ENCODE data around the gene SPOCK1. TPM values are rescaled to one million over a fixed set of nuclear protein-coding genes. Genes with fewer than 3 reads are reported as not detected.
"Not testable (repeated sequence)": the region's sequence is repeated elsewhere in the genome, so short reads cannot be mapped to it uniquely, and the experiment has no call there.

SPOCK1 gene
- 10 to 100 TPM; 21.6 to 70.3 (median 35.3) TPM for total RNA-seq
- polyA plus RNA-seq: 10 to 100 TPM; 13.7 to 23.6 TPM
- long read RNA-seq, donor 1, partial matches to known transcripts: 0 of 1 reads
- long read RNA-seq, donor 1, other reads (novel, unspliced or antisense): 1 of 1 reads
- long read RNA-seq, donor 2, partial matches to known transcripts: 1 of 4 reads
- long read RNA-seq, donor 2, other reads (novel, unspliced or antisense): 2 of 4 reads
- long read RNA-seq, donor 3, partial matches to known transcripts: 0 of 4 reads
- long read RNA-seq, donor 3, other reads (novel, unspliced or antisense): 4 of 4 reads

- WGBS, 2 donors: 0 to 1% methylated on average over 71 to 78 of the region's 78 CpGs
- peak within 1 kb of the TSS; percentile 26 to 79 (median 56) for H3K4me3 ChIP-seq
- ATAC-seq (peak; percentile 87 to 95 (median 94)), DNase-seq (peak; percentile 47 to 75)
- intact Hi-C loops (cut with DNase I): loop anchor here (1.0 to 10.0 kb wide), 6 partner anchors 154 to 697 kb away; no protein-coding TSS in a partner anchor
- H3K27ac ChIP-seq: peak within 1 kb of the TSS in 4 of 10 donors; percentile 50 to 80 (median 56)
- peaks cover 0 to 6% (median 5%) of the 10 kb centered on the region in 9 donors for H3K4me1 ChIP-seq
- no peaks in the 10 kb centered on the region for H3K9me3 ChIP-seq
- TF ChIP-seq CTCF (IDR thresholded peaks at IDR 0.05): peak; percentile 63 to 90 (median 78)
- H3K36me3 ChIP-seq: no peaks in the 10 kb centered on the region
- peaks cover 0 to 39% (median 15%) of the 10 kb centered on the region in 7 donors for H3K27me3 ChIP-seq
Measured at GRCh38 chr5:137498736-137499505, at the start of gene SPOCK1. Gene SPOCK1, minus strand, starts transcription at chr5:137499326.

- H3K36me3 ChIP-seq: no peaks in the 10 kb centered on the region
- H3K27me3 ChIP-seq: peaks cover 0 to 8% (median 0%) of the 10 kb centered on the region in 7 donors
- H3K27ac ChIP-seq: no peak overlapping the region
- ATAC-seq: no peak
- no peak for DNase-seq
- H3K4me1 ChIP-seq: no peaks in the 10 kb centered on the region
- 90% methylated on average over 4 of the region's 4 CpGs for WGBS, 2 donors
- intact Hi-C loops (cut with DNase I): no loop called here
- H3K9me3 ChIP-seq: peaks cover 0 to 14% (median 0%) of the 10 kb centered on the region in 11 donors
- no peak for TF ChIP-seq CTCF (IDR thresholded peaks at IDR 0.05)
- H3K4me3 ChIP-seq: no peak overlapping the region
Measured at GRCh38 chr5:137545956-137546355, 46.8 kb upstream of the SPOCK1 start.

- H3K36me3 ChIP-seq; intact Hi-C loops (cut with DNase I); H3K27ac ChIP-seq; H3K4me1 ChIP-seq; DNase-seq; ATAC-seq; H3K27me3 ChIP-seq; H3K4me3 ChIP-seq: not testable (repeated sequence)
- H3K9me3 ChIP-seq: peaks cover 0 to 14% (median 0%) of the 10 kb centered on the region in 11 donors
- 73 to 77% methylated on average over 2 of the region's 2 CpGs for WGBS, 2 donors
Measured at GRCh38 chr5:137535449-137535848, 36.3 kb upstream of the SPOCK1 start.

- H3K4me1 ChIP-seq: no peaks in the 10 kb centered on the region
- 77 to 79% methylated on average over 5 of the region's 5 CpGs for WGBS, 2 donors
- ATAC-seq (no peak), DNase-seq (no peak)
- H3K36me3 ChIP-seq: no peaks in the 10 kb centered on the region
- no peak overlapping the region for H3K4me3 ChIP-seq
- no peaks in the 10 kb centered on the region for H3K27me3 ChIP-seq
- peaks cover 0 to 14% (median 0%) of the 10 kb centered on the region in 11 donors for H3K9me3 ChIP-seq
- no peak overlapping the region for H3K27ac ChIP-seq
- TF ChIP-seq CTCF (IDR thresholded peaks at IDR 0.05): no peak
- intact Hi-C loops (cut with DNase I): no loop called here
Measured at GRCh38 chr5:137533963-137534362, 34.8 kb upstream of the SPOCK1 start.
